NOMO-1 (cell line): Measurements from ENCODE around the gene NRBF2.
A peak's percentile ranks its signal among the peaks of the same experiment; 100 is the strongest.

Experiments
- DNase-seq, 2 experiments: peaks; one replicate each; lab custom pipeline; 2025; ENCODE audit not compliant: unreplicated experiment in 2 of 2; lab: John Stamatoyannopoulos, UW

The NRBF2 gene

DNA sequence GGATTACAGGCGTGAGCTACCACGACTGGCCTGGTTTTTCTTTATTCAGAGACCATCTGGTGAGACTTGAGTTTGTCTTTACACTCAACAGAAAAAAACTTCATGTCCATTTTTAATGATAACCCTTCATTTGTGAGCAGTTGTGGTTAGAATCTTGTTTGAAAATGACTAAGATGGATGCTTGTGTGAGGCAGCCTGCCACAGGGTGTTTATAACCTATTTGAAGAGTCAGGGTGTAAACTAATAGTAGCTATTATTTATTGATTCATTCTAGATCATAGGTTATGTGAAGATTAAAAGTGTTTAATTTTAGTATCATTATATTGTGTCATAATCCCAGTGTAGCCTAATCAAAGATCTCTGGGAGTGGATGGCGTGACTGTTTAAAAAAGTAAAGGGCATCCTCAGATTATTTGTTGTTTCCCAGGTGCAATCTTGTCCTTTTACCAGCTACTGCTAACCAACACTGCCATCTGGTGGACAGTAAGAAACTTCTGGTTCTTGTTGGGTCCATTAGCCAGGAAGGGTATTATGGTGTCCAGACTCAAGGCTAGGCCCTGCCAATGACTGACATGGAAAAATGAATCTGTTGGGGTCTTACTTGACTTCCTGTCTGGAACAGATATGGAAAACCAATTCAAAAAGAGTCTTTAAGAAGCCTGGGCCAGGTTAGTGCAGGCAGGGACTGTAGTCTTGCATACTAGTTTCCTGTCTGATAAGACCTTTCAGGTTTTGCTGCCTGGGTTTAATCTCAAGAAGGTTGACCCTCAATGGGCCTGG lies 24.9 kb downstream of the NRBF2 start:
- DNase-seq = peak; percentile 33 to 74

GRCh38 chr10:63161592-63161991 lies 28.5 kb downstream of the NRBF2 start:
- no peak for DNase-seq

DNA sequence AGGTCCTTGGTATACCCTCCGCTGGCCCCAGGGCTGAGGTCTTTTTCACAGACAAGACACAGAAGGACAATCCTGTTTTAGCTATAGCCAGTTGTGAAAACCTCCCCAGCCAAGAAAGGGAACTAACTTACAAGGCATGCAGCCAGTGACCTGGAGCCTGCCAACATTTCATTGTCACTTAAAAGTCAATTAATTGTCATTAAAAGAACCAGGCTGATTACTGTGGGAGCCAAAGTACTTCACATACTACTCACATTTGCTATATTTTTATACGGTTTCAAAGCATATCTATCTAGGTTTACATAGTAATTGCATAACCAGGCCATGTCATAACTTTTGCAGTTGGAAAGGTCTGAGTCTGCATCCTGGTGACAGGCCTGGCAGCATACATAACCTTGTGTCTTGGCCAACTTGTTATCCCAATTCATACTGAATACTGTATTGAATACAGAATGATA lies 31.1 kb downstream of the NRBF2 start:
- DNase-seq = no peak

- DNase-seq = no peak
Observed at GRCh38 chr10:63165249-63165648, 32.1 kb downstream of the NRBF2 start.

DNA sequence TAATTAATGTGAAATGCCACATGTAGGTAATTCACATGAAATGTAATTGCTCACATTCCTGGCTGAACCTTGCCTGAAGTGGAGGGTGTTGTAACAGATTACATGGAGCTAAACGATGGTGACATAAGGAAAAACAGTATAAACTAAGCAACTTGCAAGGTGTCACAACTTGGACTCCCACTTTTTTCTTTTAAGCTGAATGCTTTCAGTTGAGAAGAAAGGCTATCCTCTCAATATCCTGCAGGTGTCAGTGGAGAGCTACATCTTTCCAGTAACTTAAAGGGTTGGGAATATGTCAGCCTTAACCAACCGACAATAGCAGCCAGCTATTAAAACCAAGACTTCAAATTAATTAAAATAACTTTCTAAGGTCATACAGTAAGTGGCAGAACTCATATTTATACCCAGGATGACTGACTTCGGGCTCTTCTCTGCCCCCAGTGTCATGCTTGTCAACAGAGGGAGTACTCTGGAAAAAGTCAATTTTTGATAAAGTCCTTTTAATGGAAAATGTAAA lies 33.7 kb downstream of the NRBF2 start:
- peak; percentile 31 to 64 for DNase-seq

DNA sequence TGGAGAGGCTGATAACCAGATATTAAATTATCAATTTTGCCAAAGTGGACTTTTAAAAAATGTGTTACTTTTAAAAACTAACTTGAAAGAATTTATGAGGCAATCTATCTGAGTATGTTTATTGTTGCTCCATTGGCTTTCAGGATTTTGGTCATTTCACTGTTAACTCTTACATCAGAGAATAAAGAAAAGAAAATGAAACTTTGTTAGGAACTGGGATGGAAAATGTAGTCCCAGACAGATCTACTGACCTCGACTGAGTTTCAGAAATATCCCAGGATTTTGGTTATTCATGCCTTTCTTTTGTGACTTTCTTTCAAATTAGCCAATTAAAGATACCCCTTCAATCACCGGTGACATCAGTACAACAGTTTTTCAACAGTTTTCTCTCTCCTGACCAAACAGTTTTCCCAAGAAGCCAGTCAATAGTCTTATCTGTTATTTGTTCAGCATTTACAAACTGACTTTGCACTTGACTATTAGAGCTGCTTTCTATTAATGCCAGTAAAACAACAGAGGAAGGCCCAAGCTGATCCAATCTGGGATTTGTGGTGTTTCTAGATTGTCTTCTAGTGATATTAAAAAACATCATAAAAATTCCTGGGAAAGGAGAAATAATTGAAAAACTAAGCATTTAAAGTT lies 35.8 kb downstream of the NRBF2 start:
- no peak for DNase-seq

GRCh38 chr10:63169624-63170023 lies 36.5 kb downstream of the NRBF2 start:
- DNase-seq = no peak

- DNase-seq = no peak
Observed at GRCh38 chr10:63171255-63171855, 38.2 kb downstream of the NRBF2 start.

DNA sequence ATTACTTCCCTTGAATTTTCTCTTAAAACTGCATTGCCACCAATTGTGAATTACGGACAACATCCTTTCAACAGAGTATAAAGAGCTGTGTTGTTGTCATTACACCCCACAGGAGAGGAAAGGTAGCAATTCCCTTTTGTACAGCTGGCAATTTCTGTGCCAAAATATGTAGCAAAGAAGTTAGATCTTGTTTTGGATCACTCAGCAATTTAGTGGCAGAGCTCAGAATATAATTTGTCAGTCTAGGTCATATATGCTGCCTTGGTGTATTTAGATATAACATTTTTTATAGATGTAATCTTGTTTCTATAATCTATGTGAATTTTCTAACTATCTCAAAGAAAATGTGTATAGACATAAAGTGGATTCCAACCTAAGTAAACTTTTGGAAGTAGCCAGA lies 38.8 kb downstream of the NRBF2 start:
- no peak for DNase-seq

- peak in 1 of 2 experiments; percentile 73 for DNase-seq
Observed at GRCh38 chr10:63173468-63174232, 40.5 kb downstream of the NRBF2 start.

- no peak for DNase-seq
Observed at GRCh38 chr10:63175534-63175933, 42.4 kb downstream of the NRBF2 start.

- DNase-seq = no peak
Observed at GRCh38 chr10:63192826-63193225, 59.7 kb downstream of the NRBF2 start.

- DNase-seq = no peak
Observed at GRCh38 chr10:63197344-63198092, 64.4 kb downstream of the NRBF2 start.

GRCh38 chr10:63199716-63200115 lies 66.6 kb downstream of the NRBF2 start:
- DNase-seq = no peak

GRCh38 chr10:63200431-63200830 lies 67.3 kb downstream of the NRBF2 start:
- DNase-seq = no peak

GRCh38 chr10:63201118-63201517 lies 68.0 kb downstream of the NRBF2 start:
- DNase-seq = no peak
